HL-60 (cell line): Measurements from ENCODE around the gene GJD4.

Experiments
- DNase-seq, 2 experiments: peaks; one replicate each; pipeline ENCODE4 v3.0.0-alpha.2; 2010 to 2020; ENCODE audit warnings: low read depth in 1 of 2, low spot score in 1 of 2
- H3K27ac ChIP-seq: fragments of 250-450 bp; sonication (Bioruptor Pico); replicated peaks from 2 replicates; pipeline ENCODE4 v1.5.1; 2020; ENCODE audit warnings: mild to moderate bottlenecking, moderate library complexity
- H3K27me3 ChIP-seq: fragments of 250-450 bp; sonication (Bioruptor Pico); 2 replicates; pipeline ENCODE4 v1.5.1; 2021; ENCODE audit warnings: mild to moderate bottlenecking, moderate library complexity; ENCODE audit not compliant: insufficient read depth, poor library complexity, severe bottlenecking
- H3K4me3 ChIP-seq: replicated peaks from 2 replicates; pipeline ENCODE4 v1.5.1; 2011; ENCODE audit warnings: mild to moderate bottlenecking, control low read depth, low read length; ENCODE audit not compliant: insufficient read depth
- GABPA ChIP-seq: IDR thresholded peaks from 2 replicates; pipeline ENCODE4 v1.6.1; 2012; ENCODE audit warnings: low read depth
- POLR2AphosphoS5 ChIP-seq: IDR thresholded peaks from 2 replicates; pipeline ENCODE4 v1.6.1; 2012; ENCODE audit warnings: low read depth
- SPI1 ChIP-seq: IDR thresholded peaks from 2 replicates; pipeline ENCODE4 v1.6.1; 2012; ENCODE audit warnings: low read depth, mild to moderate bottlenecking, borderline replicate concordance
- TF ChIP-seq, protein P1 (sequence below): IDR thresholded peaks from 2 replicates; pipeline ENCODE4 v1.6.1; 2012; ENCODE audit warnings: low read depth; ENCODE audit not compliant: insufficient replicate concordance
- TF ChIP-seq, protein P2 (sequence below): IDR thresholded peaks from one replicate; pipeline ENCODE4 v1.5.1; 2011; ENCODE audit warnings: low read length, control low read depth, inconsistent platforms; ENCODE audit not compliant: insufficient read depth

GJD4 gene

DNA sequence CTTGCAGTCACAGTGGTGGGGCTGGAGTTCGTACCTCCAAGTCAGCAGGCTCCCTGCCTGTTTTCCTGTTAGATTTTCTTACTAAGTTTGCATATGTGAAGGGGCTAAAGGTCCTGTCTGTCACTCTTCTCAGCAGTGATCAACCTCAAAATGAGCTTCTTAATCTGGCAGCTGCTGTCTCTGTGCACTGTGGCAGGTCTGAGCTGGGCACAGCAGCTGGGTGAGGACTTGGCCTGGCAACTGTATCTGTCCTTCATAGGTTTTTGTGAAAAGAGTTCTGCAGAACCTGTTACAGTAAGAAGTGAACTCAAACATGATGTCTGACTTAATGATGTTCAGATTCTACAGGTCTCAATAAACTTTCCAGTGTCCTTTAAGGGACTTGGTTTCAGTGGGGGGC is 31.3 kb upstream of the GJD4 start:
- Histone ChIP-seq H3K27ac (no peak overlapping the region), H3K4me3 (no peak overlapping the region), H3K27me3 (no peaks in the 10 kb centered on the region)
- no peak for DNase-seq
- TF ChIP-seq SPI1 (no peak), GABPA (no peak), POLR2AphosphoS5 (no peak)
- TF ChIP-seq, protein P1, sequence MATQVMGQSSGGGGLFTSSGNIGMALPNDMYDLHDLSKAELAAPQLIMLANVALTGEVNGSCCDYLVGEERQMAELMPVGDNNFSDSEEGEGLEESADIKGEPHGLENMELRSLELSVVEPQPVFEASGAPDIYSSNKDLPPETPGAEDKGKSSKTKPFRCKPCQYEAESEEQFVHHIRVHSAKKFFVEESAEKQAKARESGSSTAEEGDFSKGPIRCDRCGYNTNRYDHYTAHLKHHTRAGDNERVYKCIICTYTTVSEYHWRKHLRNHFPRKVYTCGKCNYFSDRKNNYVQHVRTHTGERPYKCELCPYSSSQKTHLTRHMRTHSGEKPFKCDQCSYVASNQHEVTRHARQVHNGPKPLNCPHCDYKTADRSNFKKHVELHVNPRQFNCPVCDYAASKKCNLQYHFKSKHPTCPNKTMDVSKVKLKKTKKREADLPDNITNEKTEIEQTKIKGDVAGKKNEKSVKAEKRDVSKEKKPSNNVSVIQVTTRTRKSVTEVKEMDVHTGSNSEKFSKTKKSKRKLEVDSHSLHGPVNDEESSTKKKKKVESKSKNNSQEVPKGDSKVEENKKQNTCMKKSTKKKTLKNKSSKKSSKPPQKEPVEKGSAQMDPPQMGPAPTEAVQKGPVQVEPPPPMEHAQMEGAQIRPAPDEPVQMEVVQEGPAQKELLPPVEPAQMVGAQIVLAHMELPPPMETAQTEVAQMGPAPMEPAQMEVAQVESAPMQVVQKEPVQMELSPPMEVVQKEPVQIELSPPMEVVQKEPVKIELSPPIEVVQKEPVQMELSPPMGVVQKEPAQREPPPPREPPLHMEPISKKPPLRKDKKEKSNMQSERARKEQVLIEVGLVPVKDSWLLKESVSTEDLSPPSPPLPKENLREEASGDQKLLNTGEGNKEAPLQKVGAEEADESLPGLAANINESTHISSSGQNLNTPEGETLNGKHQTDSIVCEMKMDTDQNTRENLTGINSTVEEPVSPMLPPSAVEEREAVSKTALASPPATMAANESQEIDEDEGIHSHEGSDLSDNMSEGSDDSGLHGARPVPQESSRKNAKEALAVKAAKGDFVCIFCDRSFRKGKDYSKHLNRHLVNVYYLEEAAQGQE, result no peak
- TF ChIP-seq, protein P2, sequence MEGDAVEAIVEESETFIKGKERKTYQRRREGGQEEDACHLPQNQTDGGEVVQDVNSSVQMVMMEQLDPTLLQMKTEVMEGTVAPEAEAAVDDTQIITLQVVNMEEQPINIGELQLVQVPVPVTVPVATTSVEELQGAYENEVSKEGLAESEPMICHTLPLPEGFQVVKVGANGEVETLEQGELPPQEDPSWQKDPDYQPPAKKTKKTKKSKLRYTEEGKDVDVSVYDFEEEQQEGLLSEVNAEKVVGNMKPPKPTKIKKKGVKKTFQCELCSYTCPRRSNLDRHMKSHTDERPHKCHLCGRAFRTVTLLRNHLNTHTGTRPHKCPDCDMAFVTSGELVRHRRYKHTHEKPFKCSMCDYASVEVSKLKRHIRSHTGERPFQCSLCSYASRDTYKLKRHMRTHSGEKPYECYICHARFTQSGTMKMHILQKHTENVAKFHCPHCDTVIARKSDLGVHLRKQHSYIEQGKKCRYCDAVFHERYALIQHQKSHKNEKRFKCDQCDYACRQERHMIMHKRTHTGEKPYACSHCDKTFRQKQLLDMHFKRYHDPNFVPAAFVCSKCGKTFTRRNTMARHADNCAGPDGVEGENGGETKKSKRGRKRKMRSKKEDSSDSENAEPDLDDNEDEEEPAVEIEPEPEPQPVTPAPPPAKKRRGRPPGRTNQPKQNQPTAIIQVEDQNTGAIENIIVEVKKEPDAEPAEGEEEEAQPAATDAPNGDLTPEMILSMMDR, result no peak

DNA sequence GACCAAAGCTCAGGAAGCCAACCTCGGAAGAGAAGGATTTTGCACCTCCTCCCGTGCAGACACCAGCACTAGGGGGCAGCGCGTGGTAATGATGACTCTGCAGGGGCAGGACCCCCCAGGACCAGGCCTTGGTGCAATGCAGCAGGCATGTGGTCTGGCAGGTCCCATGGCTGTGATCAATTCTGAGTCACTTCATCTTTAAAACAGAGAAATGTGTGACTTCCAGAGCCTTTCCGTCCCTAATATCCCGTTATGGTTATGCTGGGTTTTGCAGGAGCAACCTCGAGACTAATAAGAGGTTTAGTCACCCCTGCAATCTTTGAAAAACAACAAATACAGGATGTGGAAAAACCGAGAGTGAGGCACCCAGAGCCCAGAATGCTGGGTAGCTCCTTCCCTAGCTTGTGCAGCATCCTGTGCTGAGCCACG is 30.2 kb upstream of the GJD4 start:
- Histone ChIP-seq H3K4me3 (no peak overlapping the region), H3K27me3 (no peaks in the 10 kb centered on the region), H3K27ac (no peak overlapping the region)
- no peak for TF ChIP-seq SPI1
- no peak for TF ChIP-seq GABPA
- TF ChIP-seq, protein P2, result no peak
- TF ChIP-seq, protein P1, result no peak
- TF ChIP-seq POLR2AphosphoS5, result no peak
- DNase-seq, result no peak

DNA sequence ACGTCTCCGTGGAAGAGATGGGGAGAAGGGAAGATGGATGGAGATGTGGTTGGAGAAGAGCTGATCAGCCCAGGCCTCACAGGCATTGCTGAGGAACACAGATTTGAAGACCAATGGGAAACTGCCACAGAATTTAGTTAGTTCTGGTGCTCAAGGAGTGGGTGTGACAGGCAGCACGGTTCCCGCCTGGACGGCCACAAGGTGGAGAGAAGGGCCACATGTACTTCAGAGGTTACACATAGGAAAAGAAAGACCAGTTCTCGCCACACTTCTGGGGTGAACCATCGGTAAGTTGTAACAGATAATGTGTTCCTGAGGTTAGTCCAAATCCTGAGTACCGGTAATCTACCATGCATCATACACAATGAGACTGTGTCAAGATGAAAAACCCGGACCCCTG is 29.5 kb upstream of the GJD4 start:
- H3K27me3 ChIP-seq, result no peaks in the 10 kb centered on the region
- no peak overlapping the region for H3K27ac ChIP-seq
- no peak overlapping the region for H3K4me3 ChIP-seq
- DNase-seq, result no peak
- TF ChIP-seq, protein P2, result no peak
- TF ChIP-seq POLR2AphosphoS5 (no peak), SPI1 (no peak), GABPA (no peak)

DNA sequence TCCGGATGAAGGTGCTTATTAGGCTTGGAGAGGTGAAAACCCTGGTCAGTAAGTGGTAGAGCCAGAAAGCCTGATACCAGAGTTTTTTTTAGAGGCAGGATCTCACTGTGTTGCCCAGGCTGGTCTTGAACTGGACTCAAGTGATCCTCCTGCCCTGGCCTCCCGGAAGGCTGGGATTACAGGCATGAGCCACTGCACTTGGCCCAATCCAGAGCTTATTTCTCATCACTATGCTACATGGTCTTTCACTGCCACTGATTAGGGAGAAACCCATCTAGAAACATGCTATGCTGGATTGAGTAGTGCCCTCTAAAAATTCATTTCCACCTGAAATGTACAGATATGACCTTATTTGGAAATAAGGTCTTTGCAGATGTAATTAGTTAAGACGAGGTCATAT is 28.4 kb upstream of the GJD4 start:
- no peaks in the 10 kb centered on the region for H3K27me3 ChIP-seq

More for the DNA sequence above, 28.4 kb upstream of the GJD4 start:
- H3K27ac ChIP-seq, result no peak overlapping the region
- TF ChIP-seq, protein P2, result no peak
- TF ChIP-seq SPI1 (no peak), GABPA (no peak), POLR2AphosphoS5 (no peak)
- TF ChIP-seq, protein P1, result no peak
- DNase-seq, result no peak
- H3K4me3 ChIP-seq, result no peak overlapping the region
